ENCODE measurements around the gene VSIR. TPM values are rescaled to one million over a fixed set of nuclear protein-coding genes. Genes with fewer than 3 reads are reported as not detected.

Gene VSIR
- total RNA-seq, 1 donor from 2014 or later = 13.6 TPM

DNA sequence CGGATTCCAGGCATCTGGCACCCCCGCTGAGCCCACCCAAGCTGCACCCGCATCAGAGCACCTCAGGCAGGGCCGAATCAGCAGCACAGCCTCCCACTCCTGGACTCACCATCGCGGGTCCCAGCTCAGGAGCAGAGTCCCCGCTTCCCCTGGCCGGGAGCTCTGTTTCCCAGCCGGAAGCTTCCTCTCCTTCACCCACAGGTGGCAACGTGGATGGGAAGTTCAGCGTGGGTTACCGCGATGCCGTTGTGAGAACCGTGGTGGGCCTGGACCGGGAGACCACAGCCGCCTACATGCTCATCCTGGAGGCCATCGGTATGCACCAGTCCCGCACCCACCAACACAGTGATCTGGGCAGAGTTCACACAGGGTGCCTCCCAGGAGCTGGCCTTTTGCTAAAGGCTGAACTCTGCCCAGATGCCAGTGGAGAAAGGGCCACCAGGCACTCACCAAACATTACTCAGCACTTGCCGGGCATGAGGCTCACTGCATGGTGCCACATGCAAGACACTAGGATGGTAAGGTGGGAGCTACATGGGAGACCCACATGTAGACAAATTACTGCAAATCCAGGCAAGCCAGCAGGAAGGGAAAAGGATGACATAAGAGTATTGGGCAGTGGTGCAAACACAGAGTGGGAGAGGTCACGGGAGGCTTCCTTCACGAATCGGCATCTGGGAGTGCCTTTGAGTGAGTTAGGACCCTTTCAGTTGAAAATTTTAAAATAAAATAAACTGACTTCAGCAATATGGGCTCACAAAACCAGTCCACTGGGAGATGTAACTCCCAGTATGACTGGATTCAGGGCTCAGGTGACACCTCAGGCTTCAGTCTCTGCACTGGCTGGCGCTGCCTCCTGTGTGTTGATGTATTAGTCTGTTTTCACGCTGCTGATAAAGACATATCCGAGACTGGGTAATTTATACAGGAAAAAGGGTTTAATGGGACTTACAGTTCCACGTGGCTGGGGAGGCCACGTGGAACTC, 64.1 kb downstream of the VSIR start:
- H3K9me3 ChIP-seq (ENCODE audit: control insufficient read depth in 3 of 3, low read length in 3 of 3) = no peaks in the 10 kb centered on the region
- H3K4me3 ChIP-seq (ENCODE audit: low read length in 3 of 3) = no peak overlapping the region
- H3K4me1 ChIP-seq (ENCODE audit: control insufficient read depth in 3 of 3, insufficient read depth in 3 of 3, low read length in 3 of 3) = peaks cover 24 to 27% (median 25%) of the 10 kb centered on the region in 3 donors
- H3K36me3 ChIP-seq (ENCODE audit: control insufficient read depth in 3 of 3, insufficient read depth in 3 of 3, low read length in 3 of 3) = no peaks in the 10 kb centered on the region
- H3K9ac ChIP-seq (ENCODE audit: low read depth in 1 of 3, low read length in 3 of 3) = no peak overlapping the region
- no peak overlapping the region for H3K27ac ChIP-seq (ENCODE audit: low read depth, low read length)
- no peaks in the 10 kb centered on the region for H3K27me3 ChIP-seq (ENCODE audit: control insufficient read depth in 3 of 3, insufficient read depth in 3 of 3, low read length in 3 of 3)

DNA sequence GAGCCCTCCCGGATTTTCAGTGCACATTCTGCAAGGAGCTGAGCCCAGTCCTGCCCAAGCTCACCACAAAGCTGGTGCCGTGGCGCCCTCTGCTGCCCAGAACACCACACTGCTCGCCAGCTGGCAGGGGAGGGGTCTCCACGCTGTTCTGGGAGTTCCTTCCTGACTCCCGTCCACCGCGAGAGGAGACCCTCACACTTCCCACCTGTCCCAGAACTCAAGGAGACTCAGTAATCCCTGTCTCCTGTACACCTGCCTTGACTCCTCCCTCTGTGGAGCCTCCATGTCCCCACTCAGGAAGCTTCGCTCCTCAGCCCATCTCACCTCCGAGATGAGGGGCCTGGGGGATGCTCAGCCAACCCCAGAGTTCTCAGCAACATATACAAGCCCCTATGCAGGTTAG, 65.0 kb downstream of the VSIR start:
- Histone ChIP-seq H3K9me3 (ENCODE audit: control insufficient read depth in 3 of 3, low read length in 3 of 3) (no peaks in the 10 kb centered on the region), H3K9ac (ENCODE audit: low read depth in 1 of 3, low read length in 3 of 3) (no peak overlapping the region)

DNA sequence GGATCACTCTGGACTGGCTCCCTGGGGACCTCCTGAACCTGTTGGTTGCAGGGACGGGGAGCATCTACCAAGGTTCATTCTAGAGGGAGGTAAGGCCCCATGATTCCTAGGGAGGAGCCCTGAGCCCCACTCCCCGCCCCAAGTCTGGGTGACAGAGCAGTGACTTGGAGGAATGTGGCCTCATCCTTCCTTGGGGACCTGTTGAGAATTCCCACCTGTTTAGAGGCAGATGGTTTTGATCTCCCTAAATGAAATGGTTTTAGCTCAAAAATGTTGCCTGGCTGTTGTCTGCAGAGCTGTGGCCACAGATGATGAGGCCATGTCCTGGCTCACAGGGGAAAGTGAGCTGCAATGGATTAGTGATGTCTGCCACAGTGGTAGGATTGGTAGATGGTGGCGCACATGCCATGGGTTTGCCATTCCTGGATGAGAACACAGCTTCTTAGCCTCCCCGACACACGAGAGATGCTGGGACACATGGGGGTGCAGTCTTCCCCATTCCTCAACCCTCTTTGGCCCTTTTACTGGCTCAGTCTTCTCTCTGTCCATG, 66.0 kb downstream of the VSIR start:
- no peak overlapping the region for H3K27ac ChIP-seq (ENCODE audit: low read depth, low read length)
- no peaks in the 10 kb centered on the region for H3K9me3 ChIP-seq (ENCODE audit: control insufficient read depth in 3 of 3, low read length in 3 of 3)
- no peaks in the 10 kb centered on the region for H3K27me3 ChIP-seq (ENCODE audit: control insufficient read depth in 3 of 3, insufficient read depth in 3 of 3, low read length in 3 of 3)
- peaks cover 8 to 9% (median 9%) of the 10 kb centered on the region in 3 donors for H3K4me1 ChIP-seq (ENCODE audit: control insufficient read depth in 3 of 3, insufficient read depth in 3 of 3, low read length in 3 of 3)
- H3K36me3 ChIP-seq (ENCODE audit: control insufficient read depth in 3 of 3, insufficient read depth in 3 of 3, low read length in 3 of 3) = no peaks in the 10 kb centered on the region
- no peak overlapping the region for H3K9ac ChIP-seq (ENCODE audit: low read depth in 1 of 3, low read length in 3 of 3)
- H3K4me3 ChIP-seq (ENCODE audit: low read length in 3 of 3) = no peak overlapping the region

More for the DNA sequence above, 65.0 kb downstream of the VSIR start:
- H3K27me3 ChIP-seq (ENCODE audit: control insufficient read depth in 3 of 3, insufficient read depth in 3 of 3, low read length in 3 of 3) = no peaks in the 10 kb centered on the region
- no peaks in the 10 kb centered on the region for H3K36me3 ChIP-seq (ENCODE audit: control insufficient read depth in 3 of 3, insufficient read depth in 3 of 3, low read length in 3 of 3)
- no peak overlapping the region for H3K4me3 ChIP-seq (ENCODE audit: low read length in 3 of 3)
- H3K27ac ChIP-seq (ENCODE audit: low read depth, low read length) = no peak overlapping the region
- peaks cover 16 to 18% (median 17%) of the 10 kb centered on the region in 3 donors for H3K4me1 ChIP-seq (ENCODE audit: control insufficient read depth in 3 of 3, insufficient read depth in 3 of 3, low read length in 3 of 3)

DNA sequence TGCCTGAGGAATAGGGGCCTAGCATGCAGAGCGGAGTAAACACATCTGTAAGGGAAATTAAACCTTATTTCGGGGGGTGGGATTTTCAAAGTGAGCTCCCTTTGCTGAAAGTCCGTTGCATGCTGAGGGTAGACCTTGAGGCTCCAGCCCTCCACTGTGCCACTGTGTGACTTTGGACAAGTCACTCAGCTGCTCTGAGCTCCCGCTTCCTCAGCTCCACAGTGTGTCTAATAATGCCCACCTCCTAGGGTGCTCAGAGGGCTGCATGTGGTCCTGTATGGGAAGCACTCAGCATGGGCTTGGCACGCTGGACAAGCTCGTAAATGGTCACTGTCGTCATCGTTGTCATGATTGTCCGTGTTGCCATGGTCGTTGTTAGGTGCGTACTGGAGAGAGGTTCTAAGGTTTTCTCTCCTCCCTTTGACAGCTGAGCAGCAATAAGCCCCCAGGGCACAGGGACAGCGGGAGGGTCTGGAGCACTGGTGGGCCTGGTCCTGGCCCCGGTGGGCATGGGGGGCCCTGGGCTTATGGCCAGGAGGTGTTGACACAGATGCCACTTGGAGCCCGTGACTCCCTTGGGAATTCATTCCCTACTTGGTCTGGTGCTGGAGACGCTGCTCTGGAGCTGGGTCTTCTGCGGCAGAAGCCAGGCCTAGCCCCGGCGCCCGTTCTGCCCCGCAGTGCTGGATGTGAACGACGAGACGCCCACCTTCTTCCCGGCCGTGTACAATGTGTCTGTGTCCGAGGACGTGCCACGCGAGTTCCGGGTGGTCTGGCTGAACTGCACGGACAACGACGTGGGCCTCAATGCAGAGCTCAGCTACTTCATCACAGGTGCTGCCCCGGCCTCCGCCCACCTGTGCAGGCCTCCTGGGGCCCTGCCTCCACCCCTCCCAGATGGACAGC, 66.9 kb downstream of the VSIR start:
- Histone ChIP-seq H3K4me3 (ENCODE audit: low read length in 3 of 3) (no peak overlapping the region), H3K27ac (ENCODE audit: low read depth, low read length) (no peak overlapping the region), H3K9ac (ENCODE audit: low read depth in 1 of 3, low read length in 3 of 3) (peak overlapping the region in 1 of 3 donors; percentile 25), H3K9me3 (ENCODE audit: control insufficient read depth in 3 of 3, low read length in 3 of 3) (no peaks in the 10 kb centered on the region), H3K4me1 (ENCODE audit: control insufficient read depth in 3 of 3, insufficient read depth in 3 of 3, low read length in 3 of 3) (peaks cover 8 to 10% (median 9%) of the 10 kb centered on the region in 3 donors), H3K36me3 (ENCODE audit: control insufficient read depth in 3 of 3, insufficient read depth in 3 of 3, low read length in 3 of 3) (no peaks in the 10 kb centered on the region), H3K27me3 (ENCODE audit: control insufficient read depth in 3 of 3, insufficient read depth in 3 of 3, low read length in 3 of 3) (no peaks in the 10 kb centered on the region)

DNA sequence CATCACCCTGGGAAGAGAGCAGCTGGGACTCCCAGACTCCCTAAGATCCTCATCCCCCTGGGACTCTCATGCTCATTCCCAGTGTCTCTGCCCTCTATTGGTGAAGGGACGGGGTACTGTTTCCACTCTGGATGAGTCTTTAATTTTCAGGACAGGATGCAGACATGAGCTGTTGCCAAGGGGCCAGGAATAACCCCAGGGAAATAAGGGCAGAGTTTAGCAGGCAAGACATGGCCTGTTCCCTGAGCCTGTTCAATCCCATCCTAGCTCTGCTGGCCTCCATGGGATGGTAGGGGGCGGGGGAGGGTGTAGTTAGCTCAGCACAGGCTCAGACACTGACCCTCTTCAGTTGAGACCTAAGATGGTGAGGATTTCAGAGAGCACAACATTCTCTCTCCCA, 67.7 kb downstream of the VSIR start:
- no peaks in the 10 kb centered on the region for H3K36me3 ChIP-seq (ENCODE audit: control insufficient read depth in 3 of 3, insufficient read depth in 3 of 3, low read length in 3 of 3)
- H3K27ac ChIP-seq (ENCODE audit: low read depth, low read length) = no peak overlapping the region
- no peaks in the 10 kb centered on the region for H3K27me3 ChIP-seq (ENCODE audit: control insufficient read depth in 3 of 3, insufficient read depth in 3 of 3, low read length in 3 of 3)
- H3K4me1 ChIP-seq (ENCODE audit: control insufficient read depth in 3 of 3, insufficient read depth in 3 of 3, low read length in 3 of 3) = peaks cover 17 to 19% (median 18%) of the 10 kb centered on the region in 3 donors
- H3K9me3 ChIP-seq (ENCODE audit: control insufficient read depth in 3 of 3, low read length in 3 of 3) = no peaks in the 10 kb centered on the region
- peak overlapping the region in 1 of 3 donors; percentile 25 for H3K9ac ChIP-seq (ENCODE audit: low read depth in 1 of 3, low read length in 3 of 3)
- no peak overlapping the region for H3K4me3 ChIP-seq (ENCODE audit: low read length in 3 of 3)

DNA sequence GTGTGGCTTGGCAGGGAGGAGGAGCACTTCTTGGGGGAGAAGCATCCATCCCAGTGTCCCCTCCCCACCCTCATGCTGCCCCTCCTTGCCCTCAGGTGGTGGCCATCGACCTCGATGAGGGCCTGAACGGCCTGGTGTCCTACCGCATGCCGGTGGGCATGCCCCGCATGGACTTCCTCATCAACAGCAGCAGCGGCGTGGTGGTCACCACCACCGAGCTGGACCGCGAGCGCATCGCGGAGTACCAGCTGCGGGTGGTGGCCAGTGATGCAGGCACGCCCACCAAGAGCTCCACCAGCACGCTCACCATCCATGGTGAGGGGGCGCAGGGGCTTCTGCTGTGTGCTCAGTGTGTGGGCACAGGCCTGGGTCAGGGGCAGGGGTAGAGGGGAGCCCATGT, 68.5 kb downstream of the VSIR start:
- H3K9me3 ChIP-seq (ENCODE audit: control insufficient read depth in 3 of 3, low read length in 3 of 3) = no peaks in the 10 kb centered on the region
- no peak overlapping the region for H3K9ac ChIP-seq (ENCODE audit: low read depth in 1 of 3, low read length in 3 of 3)

DNA sequence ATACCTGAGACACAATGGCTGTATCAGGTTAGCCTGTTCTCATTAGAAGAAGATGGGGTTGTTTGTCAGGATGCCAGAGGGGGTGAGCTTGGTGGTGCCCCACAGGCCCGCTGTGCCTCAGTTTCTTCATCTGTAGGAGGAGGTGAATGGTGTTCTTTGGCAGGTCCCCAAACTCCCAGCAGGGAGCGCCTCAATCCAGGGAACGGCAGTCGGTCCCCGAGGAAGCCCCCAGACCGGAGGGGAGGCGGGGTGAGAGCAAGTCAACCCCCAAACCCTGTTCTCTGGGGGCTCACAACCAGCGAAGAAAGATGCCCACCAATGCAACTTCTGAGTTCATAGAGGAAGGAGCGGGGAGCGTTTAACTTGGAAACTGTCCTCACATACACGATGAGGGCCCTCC, 69.7 kb downstream of the VSIR start:
- Histone ChIP-seq H3K27ac (ENCODE audit: low read depth, low read length) (no peak overlapping the region), H3K36me3 (ENCODE audit: control insufficient read depth in 3 of 3, insufficient read depth in 3 of 3, low read length in 3 of 3) (no peaks in the 10 kb centered on the region), H3K9ac (ENCODE audit: low read depth in 1 of 3, low read length in 3 of 3) (no peak overlapping the region)

More for the DNA sequence above, 68.5 kb downstream of the VSIR start:
- H3K27ac ChIP-seq (ENCODE audit: low read depth, low read length) = no peak overlapping the region
- no peak overlapping the region for H3K4me3 ChIP-seq (ENCODE audit: low read length in 3 of 3)
- no peaks in the 10 kb centered on the region for H3K27me3 ChIP-seq (ENCODE audit: control insufficient read depth in 3 of 3, insufficient read depth in 3 of 3, low read length in 3 of 3)
- peaks cover 20 to 21% (median 21%) of the 10 kb centered on the region in 3 donors for H3K4me1 ChIP-seq (ENCODE audit: control insufficient read depth in 3 of 3, insufficient read depth in 3 of 3, low read length in 3 of 3)
- H3K36me3 ChIP-seq (ENCODE audit: control insufficient read depth in 3 of 3, insufficient read depth in 3 of 3, low read length in 3 of 3) = no peaks in the 10 kb centered on the region

DNA sequence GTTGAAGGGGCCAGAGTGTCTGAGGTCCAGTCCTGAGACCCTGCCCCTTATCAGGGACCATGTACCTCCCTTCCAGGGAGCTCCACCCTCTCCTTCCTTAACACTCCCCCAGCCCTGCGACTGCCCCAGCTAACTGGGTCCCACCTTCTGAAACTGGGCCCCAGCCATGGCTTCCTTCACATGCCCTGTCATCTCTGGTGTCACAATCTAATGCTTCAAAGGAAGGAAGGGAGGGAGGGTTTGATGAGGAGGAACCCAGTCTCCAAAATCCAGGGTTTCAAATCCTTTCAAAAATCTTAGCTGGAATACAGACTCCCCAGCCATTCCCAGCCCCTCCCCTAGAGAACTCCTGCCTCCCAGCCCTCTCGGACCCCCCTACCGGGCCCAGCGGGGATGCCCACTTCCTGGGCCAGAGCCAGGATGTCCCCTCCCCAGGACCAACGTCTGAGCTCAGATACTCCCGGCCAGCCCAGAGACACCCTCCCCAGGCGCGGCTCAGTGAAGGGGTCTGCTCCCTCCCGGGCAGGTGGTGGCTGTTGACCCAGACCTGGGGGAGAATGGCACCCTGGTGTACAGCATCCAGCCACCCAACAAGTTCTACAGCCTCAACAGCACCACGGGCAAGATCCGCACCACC, 71.7 kb downstream of the VSIR start:
- no peaks in the 10 kb centered on the region for H3K27me3 ChIP-seq (ENCODE audit: control insufficient read depth in 3 of 3, insufficient read depth in 3 of 3, low read length in 3 of 3)
- no peak overlapping the region for H3K4me3 ChIP-seq (ENCODE audit: low read length in 3 of 3)
- no peaks in the 10 kb centered on the region for H3K9me3 ChIP-seq (ENCODE audit: control insufficient read depth in 3 of 3, low read length in 3 of 3)
- no peaks in the 10 kb centered on the region for H3K36me3 ChIP-seq (ENCODE audit: control insufficient read depth in 3 of 3, insufficient read depth in 3 of 3, low read length in 3 of 3)
- H3K4me1 ChIP-seq (ENCODE audit: control insufficient read depth in 3 of 3, insufficient read depth in 3 of 3, low read length in 3 of 3) = peaks cover 16 to 17% (median 17%) of the 10 kb centered on the region in 3 donors
- no peak overlapping the region for H3K27ac ChIP-seq (ENCODE audit: low read depth, low read length)
- peak overlapping the region in 2 of 3 donors; percentile 33 for H3K9ac ChIP-seq (ENCODE audit: low read depth in 1 of 3, low read length in 3 of 3)

More for the DNA sequence above, 69.7 kb downstream of the VSIR start:
- Histone ChIP-seq H3K9me3 (ENCODE audit: control insufficient read depth in 3 of 3, low read length in 3 of 3) (no peaks in the 10 kb centered on the region), H3K4me3 (ENCODE audit: low read length in 3 of 3) (no peak overlapping the region), H3K27me3 (ENCODE audit: control insufficient read depth in 3 of 3, insufficient read depth in 3 of 3, low read length in 3 of 3) (no peaks in the 10 kb centered on the region), H3K4me1 (ENCODE audit: control insufficient read depth in 3 of 3, insufficient read depth in 3 of 3, low read length in 3 of 3) (peaks cover 20 to 21% (median 20%) of the 10 kb centered on the region in 3 donors)

DNA sequence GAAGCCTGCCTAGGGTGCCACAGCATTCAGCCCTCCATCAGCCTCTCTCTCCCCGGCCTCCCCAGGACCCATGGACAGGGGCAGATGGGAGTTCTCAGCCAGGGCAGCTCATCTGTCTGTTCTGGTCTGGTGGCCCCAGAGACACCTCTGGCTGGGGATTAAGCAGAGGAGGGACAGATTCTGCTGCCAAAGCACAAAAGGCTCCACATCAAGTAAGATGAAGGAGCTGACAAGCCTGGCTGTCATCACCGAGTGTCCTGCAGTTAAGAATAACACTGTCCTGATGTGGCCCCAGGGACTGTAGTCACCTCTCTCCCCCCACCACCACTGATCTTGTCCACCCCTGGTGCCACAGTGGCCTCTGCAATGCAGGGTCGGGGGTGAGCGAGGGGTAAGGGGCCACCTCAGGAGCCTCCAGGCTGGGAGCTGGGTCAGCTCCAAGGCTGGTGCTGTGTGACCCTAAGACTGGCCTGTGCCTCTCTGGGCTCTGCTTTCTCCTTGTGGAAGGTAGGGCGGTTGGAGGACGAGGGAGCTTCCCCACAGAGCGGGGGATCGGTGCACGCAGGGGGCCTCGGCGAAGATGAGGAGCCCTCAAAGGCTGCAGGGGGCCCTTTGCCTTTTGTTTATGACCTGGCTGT, 72.5 kb downstream of the VSIR start:
- H3K4me1 ChIP-seq (ENCODE audit: control insufficient read depth in 3 of 3, insufficient read depth in 3 of 3, low read length in 3 of 3) = peaks cover 19 to 22% (median 20%) of the 10 kb centered on the region in 3 donors
- H3K9me3 ChIP-seq (ENCODE audit: control insufficient read depth in 3 of 3, low read length in 3 of 3) = no peaks in the 10 kb centered on the region
- no peak overlapping the region for H3K4me3 ChIP-seq (ENCODE audit: low read length in 3 of 3)
- no peak overlapping the region for H3K27ac ChIP-seq (ENCODE audit: low read depth, low read length)
- peak overlapping the region in 2 of 3 donors; percentile 33 for H3K9ac ChIP-seq (ENCODE audit: low read depth in 1 of 3, low read length in 3 of 3)
- no peaks in the 10 kb centered on the region for H3K27me3 ChIP-seq (ENCODE audit: control insufficient read depth in 3 of 3, insufficient read depth in 3 of 3, low read length in 3 of 3)
- H3K36me3 ChIP-seq (ENCODE audit: control insufficient read depth in 3 of 3, insufficient read depth in 3 of 3, low read length in 3 of 3) = no peaks in the 10 kb centered on the region
